Natural killer cell (primary cell): ENCODE results near the gene ZNF775. TPM values are rescaled to one million over a fixed set of nuclear protein-coding genes. Genes with fewer than 3 reads are reported as not detected.

ENCODE experiments used
- ATAC-seq, 3 donors: fragments of 150-1000 bp in 2 of 3; fragments of 200-7000 bp in 1 of 3; cut with Tn5 transposase; 1 replicate in 1 of 3; 2 replicates in 2 of 3; pipeline ENCODE4 v1.10.0; 2021; ENCODE audit warnings: mild to moderate bottlenecking in 2 of 3, moderate library complexity in 2 of 3
- DNase-seq, 2 donors: peaks; one replicate each; pipeline versions ENCODE4 v3.0.0 to v3.0.0-alpha.2; 2013 to 2021; ENCODE audit warnings: mixed read lengths in 1 of 2
- H3K27ac ChIP-seq: one replicate; pipeline ENCODE4 v1.5.1; 2013; ENCODE audit warnings: mild to moderate bottlenecking, low read length
- H3K27me3 ChIP-seq: one replicate; pipeline ENCODE4 v1.6.1; 2013; ENCODE audit warnings: low read length; ENCODE audit not compliant: control insufficient read depth, insufficient read depth
- H3K36me3 ChIP-seq: one replicate; pipeline ENCODE4 v1.6.1; 2013; ENCODE audit warnings: low read length; ENCODE audit not compliant: control insufficient read depth, insufficient read depth
- H3K4me1 ChIP-seq: one replicate; pipeline ENCODE4 v1.6.1; 2013; ENCODE audit warnings: low read length; ENCODE audit not compliant: control insufficient read depth, insufficient read depth
- H3K4me3 ChIP-seq: one replicate; pipeline ENCODE4 v1.5.1; 2013; ENCODE audit warnings: low read length
- H3K9me3 ChIP-seq: one replicate; pipeline ENCODE4 v1.6.1; 2013; ENCODE audit warnings: low read length; ENCODE audit not compliant: control insufficient read depth, insufficient read depth
- H3K27ac Mint-ChIP-seq, 2 donors: one replicate each; pipeline ENCODE4 v1.8.0; 2022; ENCODE audit warnings: mild to moderate bottlenecking in 2 of 2, mixed read lengths in 2 of 2, moderate library complexity in 1 of 2
- H3K27me3 Mint-ChIP-seq, 2 donors: one replicate each; pipeline ENCODE4 v1.8.0; 2022; ENCODE audit warnings: low read depth in 2 of 2, mixed read lengths in 2 of 2
- H3K36me3 Mint-ChIP-seq: one replicate; pipeline ENCODE4 v1.8.0; 2022; ENCODE audit warnings: mixed read lengths
- H3K4me1 Mint-ChIP-seq, 2 donors: one replicate each; pipeline ENCODE4 v1.8.0; 2022; ENCODE audit warnings: mixed read lengths in 2 of 2
- H3K4me3 Mint-ChIP-seq: one replicate; pipeline ENCODE4 v1.8.0; 2022; ENCODE audit warnings: mild to moderate bottlenecking, moderate library complexity, mixed read lengths
- H3K9me3 Mint-ChIP-seq, 2 donors: one replicate each; pipeline ENCODE4 v1.8.0; 2022; ENCODE audit warnings: mixed read lengths in 2 of 2
- CTCF ChIP-seq: fragments of 200-600 bp; IDR thresholded peaks from one replicate; pipeline ENCODE4 v1.8.0; 2022; ENCODE audit warnings: antibody characterized with exemption
- WGBS: methylation state at CpG from one replicate; pipeline ENCODE4 v1.1.7; 2013; ENCODE audit warnings: missing lambda C conversion rate; ENCODE audit not compliant: insufficient coverage; 5-methylcytosine and 5-hydroxymethylcytosine counted together
- intact Hi-C: fragments of 100-400 bp; cut with micrococcal nuclease; formaldehyde crosslinking; loops from one replicate; pipeline ENCODE4 v1.14.2; 2022
- total RNA-seq, 4 donors: library from RNA; stranded (reverse); fragments of 120-200 nt in 1 of 4; gene quantifications; one replicate each; pipeline versions ENCODE4 v1.2.3 to v1.2.4, GENCODE V29; 2013 to 2022

The ZNF775 gene
- 1 to 10 TPM; 1.3 to 2.7 (median 1.6) TPM for total RNA-seq
- total RNA-seq (2013) = 2.9 TPM

DNA sequence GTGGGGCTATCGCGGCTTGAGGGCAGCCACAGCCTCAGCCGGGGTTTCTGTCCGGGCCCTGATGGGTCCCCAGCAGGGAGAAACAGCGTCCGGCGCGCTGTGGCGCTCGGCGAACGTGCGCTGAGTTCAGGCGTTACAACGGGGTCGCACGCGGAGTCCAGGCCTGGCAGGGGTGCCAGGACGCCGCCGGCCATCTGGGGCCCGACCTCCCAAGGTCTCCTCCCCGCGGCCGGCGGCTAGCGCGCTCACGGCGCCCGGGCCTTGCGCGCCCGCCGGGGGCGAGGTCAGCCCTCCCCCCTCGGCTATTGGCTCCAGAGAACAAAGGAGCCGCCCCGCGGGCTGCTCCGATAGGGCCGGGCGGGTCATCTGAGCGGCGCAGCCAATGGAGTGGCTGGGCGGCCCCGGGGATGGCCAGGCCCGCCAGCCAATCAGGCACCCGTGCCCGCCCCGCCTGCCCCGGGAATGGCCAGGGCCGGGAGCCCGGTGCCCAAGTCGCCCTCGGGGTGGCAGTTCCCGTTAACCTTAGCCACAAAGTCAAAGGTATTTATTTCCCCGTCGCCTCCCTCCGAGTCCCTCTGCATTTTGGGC is at the start of gene ZNF775:
Gene ZNF775 (plus strand): TSS at position 478 of the 588 bp plus-strand sequence. CDS start 9,141 bp downstream, outside the sequence.
- ATAC-seq (peak; percentile 97 to 99 (median 98)), DNase-seq (peak; percentile 94)
- intact Hi-C loops = loop anchor here (1.0 to 2.0 kb wide), 3 partner anchors 10 to 26 kb away; a partner anchor contains a TSS
- H3K4me1 Mint-ChIP-seq = peaks cover 31 to 35% of the 10 kb centered on the region in 2 donors
- no peaks in the 10 kb centered on the region for H3K9me3 Mint-ChIP-seq
- H3K4me3 Mint-ChIP-seq = peak within 1 kb of the TSS; percentile 92
- under 1% methylated on average over 60 of the region's 60 CpGs for WGBS
- no peak for TF ChIP-seq CTCF
- H3K27me3 Mint-ChIP-seq = no peaks in the 10 kb centered on the region
- peaks cover 26% of the 10 kb centered on the region for H3K4me1 ChIP-seq
- H3K36me3 Mint-ChIP-seq = no peaks in the 10 kb centered on the region
- H3K27ac ChIP-seq = peak within 1 kb of the TSS; percentile 73
- H3K27me3 ChIP-seq = no peaks in the 10 kb centered on the region
- no peaks in the 10 kb centered on the region for H3K36me3 ChIP-seq
- peak within 1 kb of the TSS; percentile 81 to 86 for H3K27ac Mint-ChIP-seq
- no peaks in the 10 kb centered on the region for H3K9me3 ChIP-seq
- H3K4me3 ChIP-seq = peak within 1 kb of the TSS; percentile 68

GRCh38 chr7:150329331-150330120 is 49.6 kb upstream of the ZNF775 start:
- DNase-seq = no peak
- Mint-ChIP-seq H3K4me3 (no peak overlapping the region), H3K36me3 (no peaks in the 10 kb centered on the region), H3K27me3 (no peaks in the 10 kb centered on the region), H3K27ac (no peak overlapping the region), H3K9me3 (no peaks in the 10 kb centered on the region), H3K4me1 (peaks cover 9% of the 10 kb centered on the region in 2 donors)
- Histone ChIP-seq H3K4me3 (no peak overlapping the region), H3K4me1 (peaks cover 3% of the 10 kb centered on the region), H3K27me3 (no peaks in the 10 kb centered on the region), H3K9me3 (no peaks in the 10 kb centered on the region), H3K36me3 (peaks cover 44% of the 10 kb centered on the region), H3K27ac (no peak overlapping the region)
- no peak for TF ChIP-seq CTCF
- ATAC-seq = no peak
- 92% methylated on average over 22 of the region's 22 CpGs for WGBS
- intact Hi-C loops = no loop called here

DNA sequence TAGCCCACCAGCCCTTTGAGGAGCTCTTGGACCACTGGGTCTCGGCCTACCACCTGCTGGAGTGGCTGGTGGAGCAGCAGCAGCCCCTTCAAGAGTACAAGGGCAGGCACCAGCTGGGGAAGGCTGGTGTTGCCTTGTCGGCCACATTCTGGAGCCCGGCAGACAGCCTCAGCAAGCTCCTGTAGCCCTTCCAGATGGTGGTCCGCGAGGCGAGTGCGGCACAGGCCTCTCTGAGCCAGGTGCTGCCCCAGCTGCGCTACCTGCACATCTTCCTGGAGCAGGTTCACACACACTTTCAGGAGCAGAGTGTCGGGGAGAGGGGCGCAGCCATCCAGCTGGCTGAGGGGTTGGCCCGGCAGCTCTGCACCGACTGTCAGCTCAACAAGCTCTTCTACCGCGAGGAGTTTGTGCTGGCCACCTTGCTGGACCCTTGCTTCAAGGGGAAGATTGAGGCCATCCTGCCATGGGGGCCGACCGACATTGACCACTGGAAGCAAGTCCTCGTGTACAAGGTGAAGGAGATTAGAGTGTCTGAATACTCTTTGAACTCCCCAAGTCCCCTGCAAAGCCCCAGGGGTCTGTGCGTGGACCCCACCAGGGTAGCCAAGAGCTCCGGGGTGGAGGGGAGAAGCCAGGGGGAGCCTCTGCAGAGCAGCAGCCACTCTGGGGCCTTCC is 48.8 kb upstream of the ZNF775 start:
- Mint-ChIP-seq H3K4me3 (no peak overlapping the region), H3K27ac (no peak overlapping the region), H3K4me1 (peaks cover under 1% of the 10 kb centered on the region in 2 donors), H3K36me3 (no peaks in the 10 kb centered on the region), H3K9me3 (no peaks in the 10 kb centered on the region), H3K27me3 (no peaks in the 10 kb centered on the region)
- ATAC-seq = no peak
- H3K4me3 ChIP-seq = no peak overlapping the region
- no peaks in the 10 kb centered on the region for H3K27me3 ChIP-seq
- H3K9me3 ChIP-seq = no peaks in the 10 kb centered on the region
- peaks cover 44% of the 10 kb centered on the region for H3K36me3 ChIP-seq
- TF ChIP-seq CTCF = no peak
- H3K4me1 ChIP-seq = no peaks in the 10 kb centered on the region
- DNase-seq = no peak
- intact Hi-C loops = no loop called here
- WGBS = 96% methylated on average over 19 of the region's 19 CpGs
- no peak overlapping the region for H3K27ac ChIP-seq
